NCI-H524 (cell line): Measurements from ENCODE around the gene PCDHB8.
"Not testable (repeated sequence)": the region's sequence is repeated elsewhere in the genome, so short reads cannot be mapped to it uniquely, and the experiment has no call there.

Source experiments
- DNase-seq, 2 experiments: peaks; one replicate each; lab custom pipeline; 2025; lab: John Stamatoyannopoulos, UW

The PCDHB8 gene

DNA sequence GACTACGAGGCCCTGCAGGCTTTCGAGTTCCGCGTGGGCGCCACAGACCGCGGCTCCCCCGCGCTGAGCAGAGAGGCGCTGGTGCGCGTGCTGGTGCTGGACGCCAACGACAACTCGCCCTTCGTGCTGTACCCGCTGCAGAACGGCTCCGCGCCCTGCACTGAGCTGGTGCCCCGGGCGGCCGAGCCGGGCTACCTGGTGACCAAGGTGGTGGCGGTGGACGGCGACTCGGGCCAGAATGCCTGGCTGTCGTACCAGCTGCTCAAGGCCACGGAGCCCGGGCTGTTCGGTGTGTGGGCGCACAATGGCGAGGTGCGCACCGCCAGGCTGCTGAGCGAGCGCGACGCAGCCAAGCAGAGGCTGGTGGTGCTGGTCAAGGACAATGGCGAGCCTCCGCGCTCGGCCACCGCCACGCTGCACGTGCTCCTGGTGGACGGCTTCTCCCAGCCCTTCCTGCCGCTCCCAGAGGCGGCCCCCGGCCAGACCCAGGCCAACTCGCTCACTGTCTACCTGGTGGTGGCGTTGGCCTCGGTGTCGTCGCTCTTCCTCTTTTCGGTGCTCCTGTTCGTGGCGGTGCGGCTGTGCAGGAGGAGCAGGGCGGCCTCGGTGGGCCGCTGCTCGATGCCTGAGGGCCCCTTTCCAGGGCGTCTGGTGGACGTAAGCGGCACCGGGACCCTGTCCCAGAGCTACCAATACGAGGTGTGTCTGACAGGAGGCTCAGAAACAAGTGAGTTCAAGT is 6.7 kb downstream of the PCDHB8 start:
- DNase-seq = not testable (repeated sequence)

DNA sequence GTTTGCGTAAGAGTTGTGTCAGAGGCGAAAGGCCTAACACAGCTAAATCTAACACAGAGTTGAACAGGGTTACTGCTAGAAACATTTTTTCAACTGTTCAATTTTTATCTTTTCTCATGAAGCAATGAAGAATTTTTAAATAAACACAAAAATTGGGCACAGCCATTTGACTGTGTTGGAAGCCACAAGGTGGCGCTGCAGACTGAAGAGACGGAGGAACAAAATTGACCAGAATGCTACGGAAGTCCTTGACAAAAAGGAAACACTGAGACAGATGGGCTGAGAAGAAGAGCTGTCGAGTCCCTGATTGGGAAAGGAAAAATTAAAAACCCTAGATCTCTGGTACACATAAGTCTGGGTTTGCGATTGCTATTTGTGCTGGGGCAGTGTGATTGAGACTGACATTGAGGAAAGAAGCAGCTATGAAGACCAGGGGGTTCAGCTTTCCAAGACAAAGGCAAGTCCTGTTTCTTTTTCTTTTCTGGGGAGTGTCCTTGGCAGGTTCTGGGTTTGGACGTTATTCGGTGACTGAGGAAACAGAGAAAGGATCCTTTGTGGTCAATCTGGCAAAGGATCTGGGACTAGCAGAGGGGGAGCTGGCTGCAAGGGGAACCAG is 9.4 kb downstream of the PCDHB8 start, which contains the start of gene PCDHB9:
TSS of gene PCDHB9 (plus strand) at position 265 of the 616 bp plus-strand sequence. CDS start at position 423, 158 bp downstream.
- peak; percentile 71 to 81 for DNase-seq

DNA sequence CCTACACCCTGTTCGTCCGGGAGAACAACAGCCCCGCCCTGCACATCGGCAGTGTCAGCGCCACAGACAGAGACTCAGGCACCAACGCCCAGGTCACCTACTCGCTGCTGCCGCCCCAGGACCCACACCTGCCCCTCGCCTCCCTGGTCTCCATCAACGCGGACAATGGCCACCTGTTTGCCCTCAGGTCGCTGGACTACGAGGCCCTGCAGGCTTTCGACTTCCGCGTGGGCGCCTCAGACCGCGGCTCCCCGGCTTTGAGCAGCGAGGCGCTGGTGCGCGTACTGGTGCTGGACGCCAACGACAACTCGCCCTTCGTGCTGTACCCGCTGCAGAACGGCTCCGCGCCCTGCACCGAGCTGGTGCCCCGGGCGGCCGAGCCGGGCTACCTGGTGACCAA is 11.1 kb downstream of the PCDHB8 start:
- DNase-seq = not testable (repeated sequence)

DNA sequence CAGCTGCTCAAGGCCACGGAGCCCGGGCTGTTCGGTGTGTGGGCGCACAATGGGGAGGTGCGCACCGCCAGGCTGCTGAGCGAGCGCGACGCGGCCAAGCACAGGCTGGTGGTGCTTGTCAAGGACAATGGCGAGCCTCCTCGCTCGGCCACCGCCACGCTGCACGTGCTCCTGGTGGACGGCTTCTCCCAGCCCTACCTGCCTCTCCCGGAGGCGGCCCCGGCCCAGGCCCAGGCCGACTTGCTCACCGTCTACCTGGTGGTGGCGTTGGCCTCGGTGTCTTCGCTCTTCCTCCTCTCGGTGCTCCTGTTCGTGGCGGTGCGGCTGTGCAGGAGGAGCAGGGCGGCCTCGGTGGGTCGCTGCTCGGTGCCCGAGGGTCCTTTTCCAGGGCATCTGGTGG is 11.5 kb downstream of the PCDHB8 start:
- not testable (repeated sequence) for DNase-seq

GRCh38 chr5:141192110-141192725 is 14.6 kb downstream of the PCDHB8 start, which contains the start of gene PCDHB10:
TSS of gene PCDHB10 (plus strand) at chr5:141192353. CDS start at chr5:141192553, 200 bp downstream.
- DNase-seq = peak; percentile 19 to 69

DNA sequence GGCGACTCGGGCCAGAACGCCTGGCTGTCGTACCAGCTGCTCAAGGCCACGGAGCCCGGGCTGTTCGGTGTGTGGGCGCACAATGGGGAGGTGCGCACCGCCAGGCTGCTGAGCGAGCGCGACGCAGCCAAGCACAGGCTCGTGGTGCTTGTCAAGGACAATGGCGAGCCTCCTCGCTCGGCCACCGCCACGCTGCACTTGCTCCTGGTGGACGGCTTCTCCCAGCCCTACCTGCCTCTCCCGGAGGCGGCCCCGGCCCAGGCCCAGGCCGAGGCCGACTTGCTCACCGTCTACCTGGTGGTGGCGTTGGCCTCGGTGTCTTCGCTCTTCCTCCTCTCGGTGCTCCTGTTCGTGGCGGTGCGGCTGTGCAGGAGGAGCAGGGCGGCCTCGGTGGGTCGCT is 16.7 kb downstream of the PCDHB8 start:
- not testable (repeated sequence) for DNase-seq

DNA sequence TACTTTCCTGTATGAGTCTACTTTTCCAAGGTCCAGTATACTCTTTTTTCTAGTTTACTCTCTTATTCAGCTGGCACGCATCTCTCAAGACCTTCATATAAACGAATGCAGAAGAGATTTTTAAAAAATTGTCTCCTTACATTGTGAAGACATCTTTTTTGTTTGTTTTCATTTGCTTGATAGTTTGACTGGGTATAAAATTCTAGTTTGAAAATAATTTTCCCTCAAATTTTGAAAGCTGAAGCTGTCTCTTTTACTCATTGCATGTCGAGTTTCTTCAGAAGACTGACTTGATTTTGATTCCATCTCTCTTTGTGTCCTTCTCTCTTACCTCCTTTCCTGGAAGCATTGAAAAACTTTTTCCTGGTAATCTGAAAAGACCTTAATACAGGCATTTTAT is 18.8 kb downstream of the PCDHB8 start:
- no peak for DNase-seq

GRCh38 chr5:141199359-141200235 is 22.0 kb downstream of the PCDHB8 start, which contains the start of gene PCDHB11:
TSS of gene PCDHB11 (plus strand) at chr5:141199627. CDS start at chr5:141199775, 148 bp downstream.
- peak in 1 of 2 experiments; percentile 38 for DNase-seq

DNA sequence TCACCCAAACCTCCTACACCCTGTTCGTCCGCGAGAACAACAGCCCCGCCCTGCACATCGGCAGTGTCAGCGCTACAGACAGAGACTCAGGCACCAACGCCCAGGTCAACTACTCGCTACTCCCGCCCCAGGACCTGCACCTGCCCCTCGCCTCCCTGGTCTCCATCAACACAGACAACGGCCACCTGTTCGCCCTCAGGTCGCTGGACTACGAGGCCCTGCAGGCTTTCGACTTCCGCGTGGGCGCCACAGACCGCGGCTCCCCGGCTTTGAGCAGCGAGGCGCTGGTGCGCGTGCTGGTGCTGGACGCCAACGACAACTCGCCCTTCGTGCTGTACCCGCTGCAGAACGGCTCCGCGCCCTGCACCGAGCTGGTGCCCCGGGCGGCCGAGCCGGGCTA is 23.5 kb downstream of the PCDHB8 start:
- not testable (repeated sequence) for DNase-seq

DNA sequence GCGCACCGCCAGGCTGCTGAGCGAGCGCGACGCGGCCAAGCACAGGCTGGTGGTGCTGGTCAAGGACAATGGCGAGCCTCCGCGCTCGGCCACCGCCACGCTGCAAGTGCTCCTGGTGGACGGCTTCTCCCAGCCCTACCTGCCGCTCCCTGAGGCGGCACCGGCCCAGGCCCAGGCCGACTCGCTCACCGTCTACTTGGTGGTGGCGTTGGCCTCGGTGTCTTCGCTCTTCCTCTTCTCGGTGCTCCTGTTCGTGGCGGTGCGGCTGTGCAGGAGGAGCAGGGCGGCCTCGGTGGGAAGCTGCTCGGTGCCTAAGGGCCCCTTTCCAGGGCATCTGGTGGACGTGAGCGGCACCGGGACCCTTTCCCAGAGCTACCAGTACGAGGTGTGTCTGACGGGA is 24.1 kb downstream of the PCDHB8 start:
- not testable (repeated sequence) for DNase-seq

GRCh38 chr5:141208478-141208877 is 30.9 kb downstream of the PCDHB8 start, which contains the start of gene PCDHB12:
TSS of gene PCDHB12 (plus strand) at chr5:141208719. CDS start at chr5:141208908, 189 bp downstream.
- peak in 1 of 2 experiments; percentile 14 for DNase-seq

DNA sequence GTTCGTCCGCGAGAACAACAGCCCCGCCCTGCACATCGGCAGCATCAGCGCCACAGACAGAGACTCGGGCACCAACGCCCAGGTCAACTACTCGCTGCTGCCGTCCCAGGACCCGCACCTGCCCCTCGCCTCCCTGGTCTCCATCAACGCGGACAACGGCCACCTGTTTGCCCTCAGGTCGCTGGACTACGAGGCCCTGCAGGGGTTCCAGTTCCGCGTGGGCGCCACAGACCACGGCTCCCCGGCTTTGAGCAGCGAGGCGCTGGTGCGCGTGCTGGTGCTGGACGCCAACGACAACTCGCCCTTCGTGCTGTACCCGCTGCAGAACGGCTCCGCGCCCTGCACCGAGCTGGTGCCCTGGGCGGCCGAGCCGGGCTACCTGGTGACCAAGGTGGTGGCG is 32.7 kb downstream of the PCDHB8 start:
- DNase-seq = not testable (repeated sequence)

DNA sequence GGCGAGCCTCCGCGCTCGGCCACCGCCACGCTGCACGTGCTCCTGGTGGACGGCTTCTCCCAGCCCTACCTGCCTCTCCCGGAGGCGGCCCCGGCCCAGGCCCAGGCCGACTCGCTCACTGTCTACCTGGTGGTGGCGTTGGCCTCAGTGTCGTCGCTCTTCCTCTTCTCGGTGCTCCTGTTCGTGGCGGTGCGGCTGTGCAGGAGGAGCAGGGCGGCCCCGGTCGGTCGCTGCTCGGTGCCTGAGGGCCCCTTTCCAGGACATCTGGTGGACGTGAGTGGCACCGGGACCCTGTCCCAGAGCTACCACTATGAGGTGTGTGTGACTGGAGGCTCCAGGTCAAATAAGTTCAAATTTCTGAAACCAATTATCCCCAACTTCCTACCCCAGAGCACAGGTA is 33.3 kb downstream of the PCDHB8 start:
- DNase-seq = not testable (repeated sequence)

DNA sequence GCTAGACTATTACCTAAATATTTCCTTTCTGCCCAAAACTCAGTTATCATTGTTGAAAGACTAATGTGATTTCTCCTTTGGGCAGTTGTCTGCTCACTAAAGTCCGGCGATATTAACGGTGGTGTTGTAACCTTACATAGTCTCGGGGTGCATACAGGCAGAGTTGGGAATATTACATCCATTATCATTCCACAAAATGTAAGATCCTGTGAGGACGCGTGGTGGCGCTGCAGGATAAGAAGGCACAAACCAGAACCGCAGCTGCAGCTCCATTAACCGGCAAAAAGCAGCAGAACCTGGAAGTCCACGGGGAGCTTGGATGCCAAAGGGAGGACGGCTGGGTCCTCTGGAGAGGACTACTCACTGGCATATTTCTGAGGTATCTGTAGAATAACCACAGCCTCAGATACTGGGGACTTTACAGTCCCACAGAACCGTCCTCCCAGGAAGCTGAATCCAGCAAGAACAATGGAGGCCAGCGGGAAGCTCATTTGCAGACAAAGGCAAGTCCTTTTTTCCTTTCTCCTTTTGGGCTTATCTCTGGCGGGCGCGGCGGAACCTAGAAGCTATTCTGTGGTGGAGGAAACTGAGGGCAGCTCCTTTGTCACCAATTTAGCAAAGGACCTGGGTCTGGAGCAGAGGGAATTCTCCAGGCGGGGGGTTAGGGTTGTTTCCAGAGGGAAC is 36.2 kb downstream of the PCDHB8 start, which contains the start of gene PCDHB13:
TSS of gene PCDHB13 (plus strand) at position 264 of the 684 bp plus-strand sequence. CDS start at position 469, 205 bp downstream.
- peak in 1 of 2 experiments; percentile 18 for DNase-seq

- DNase-seq = not testable (repeated sequence)
These were observed 37.0 kb downstream of the PCDHB8 start for GRCh38 chr5:141214583-141214982.

GRCh38 chr5:141215504-141215903 is 37.9 kb downstream of the PCDHB8 start:
- not testable (repeated sequence) for DNase-seq

GRCh38 chr5:141216035-141216434 is 38.4 kb downstream of the PCDHB8 start:
- not testable (repeated sequence) for DNase-seq

DNA sequence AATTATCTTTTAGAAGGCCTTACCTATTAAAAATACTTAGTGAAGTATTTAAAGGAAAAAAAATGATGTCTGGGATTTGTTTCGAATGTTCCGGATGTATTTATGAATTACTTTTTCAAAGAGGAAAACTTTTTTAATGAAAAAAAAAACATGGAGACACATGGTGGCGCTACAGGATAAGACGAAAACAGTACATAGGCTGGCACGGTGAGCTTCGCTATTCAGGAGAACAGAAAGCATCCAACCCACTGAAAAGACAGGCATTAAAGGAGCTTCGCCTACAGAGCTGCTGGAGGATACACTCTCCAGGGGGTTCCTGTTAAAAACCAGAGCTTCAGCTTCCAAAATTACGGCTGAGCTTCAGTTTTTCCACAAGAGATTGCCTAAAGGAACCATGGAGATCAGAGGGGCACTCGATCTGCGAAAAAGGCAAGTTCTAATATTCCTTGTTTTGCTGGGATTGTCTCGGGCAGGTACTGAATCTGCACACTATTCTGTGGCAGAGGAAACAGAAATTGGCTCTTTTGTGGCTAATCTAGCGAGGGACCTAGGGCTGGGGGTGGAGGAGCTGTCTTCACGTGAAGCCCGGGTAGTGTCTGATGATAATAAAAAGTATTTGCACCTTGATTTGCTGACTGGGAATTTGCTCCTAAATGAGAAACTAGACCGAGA is 45.7 kb downstream of the PCDHB8 start, which contains the start of gene PCDHB14:
TSS of gene PCDHB14 (plus strand) at position 232 of the 672 bp plus-strand sequence. CDS start at position 395, 163 bp downstream.
- peak; percentile 34 to 75 for DNase-seq

GRCh38 chr5:141224844-141225243 is 47.3 kb downstream of the PCDHB8 start:
- DNase-seq = not testable (repeated sequence)

DNA sequence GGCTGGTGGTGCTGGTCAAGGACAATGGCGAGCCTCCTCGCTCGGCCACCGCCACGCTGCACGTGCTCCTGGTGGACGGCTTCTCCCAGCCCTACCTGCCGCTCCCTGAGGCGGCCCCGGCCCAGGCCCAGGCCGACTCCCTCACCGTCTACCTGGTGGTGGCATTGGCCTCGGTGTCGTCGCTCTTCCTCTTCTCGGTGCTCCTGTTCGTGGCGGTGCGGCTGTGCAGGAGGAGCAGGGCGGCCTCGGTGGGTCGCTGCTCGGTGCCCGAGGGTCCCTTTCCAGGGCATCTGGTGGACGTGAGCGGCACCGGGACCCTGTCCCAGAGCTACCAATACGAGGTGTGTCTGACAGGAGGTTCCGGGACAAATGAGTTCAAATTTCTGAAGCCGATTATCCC is 47.8 kb downstream of the PCDHB8 start:
- not testable (repeated sequence) for DNase-seq
